HEK293T (cell line): ENCODE measurements around the gene RASD2.

Experiments
- ARNT ChIP-seq: fragments of 450-650 bp; IDR thresholded peaks from 2 replicates; pipeline ENCODE4 v1.6.1; 2017; ENCODE audit warnings: mild to moderate bottlenecking
- BHLHE40 ChIP-seq: fragments of 450-650 bp; IDR thresholded peaks from 2 replicates; pipeline ENCODE4 v1.6.1; 2016; ENCODE audit warnings: mild to moderate bottlenecking, moderate library complexity, borderline replicate concordance
- ELF4 ChIP-seq: fragments of 450-650 bp; IDR thresholded peaks from 2 replicates; pipeline ENCODE4 v1.6.1; 2017; ENCODE audit warnings: antibody characterized with exemption
- FOXK2 ChIP-seq: fragments of 450-650 bp; IDR thresholded peaks from 2 replicates; pipeline ENCODE4 v1.6.1; 2016; ENCODE audit warnings: mild to moderate bottlenecking
- FOXM1 ChIP-seq: fragments of 450-650 bp; IDR thresholded peaks from 2 replicates; pipeline ENCODE4 v1.6.1; 2017; ENCODE audit warnings: mild to moderate bottlenecking, borderline replicate concordance
- LEF1 ChIP-seq: fragments of 450-650 bp; IDR thresholded peaks from 2 replicates; pipeline ENCODE4 v1.6.1; 2017; ENCODE audit warnings: mild to moderate bottlenecking, borderline replicate concordance
- NFRKB ChIP-seq: fragments of 450-650 bp; IDR thresholded peaks from 2 replicates; pipeline ENCODE4 v1.6.1; 2016; ENCODE audit warnings: mild to moderate bottlenecking, moderate library complexity
- SP1 ChIP-seq: fragments of 450-650 bp; IDR thresholded peaks from 2 replicates; pipeline ENCODE4 v1.6.1; 2017
- SUZ12 ChIP-seq: fragments of 450-650 bp; IDR thresholded peaks from 2 replicates; pipeline ENCODE4 v1.6.1; 2016; ENCODE audit warnings: mild to moderate bottlenecking

DNA sequence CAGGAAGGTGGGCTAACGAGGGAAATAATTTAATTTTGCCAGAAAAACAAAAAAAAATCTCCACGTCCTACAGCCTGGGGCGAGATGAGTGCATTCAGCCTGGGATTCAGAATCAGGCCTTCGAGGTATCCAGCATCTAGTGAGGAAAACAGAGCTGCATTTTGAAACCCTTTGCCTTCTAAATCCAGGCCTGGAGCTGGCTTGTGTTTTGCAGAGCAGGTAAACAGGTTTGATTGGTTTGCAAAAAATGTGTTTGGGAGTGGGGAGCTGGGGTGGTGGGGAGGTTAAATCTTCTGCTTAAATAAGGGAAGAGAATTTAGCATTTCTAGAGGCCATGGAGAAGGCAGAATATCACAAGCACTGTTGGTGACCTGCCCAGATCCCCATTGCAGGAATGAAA lies 29.7 kb upstream of the RASD2 start:
- TF ChIP-seq SP1 (no peak), NFRKB (no peak), FOXK2 (no peak), SUZ12 (no peak), FOXM1 (no peak), ARNT (no peak), BHLHE40 (no peak), LEF1 (no peak), ELF4 (no peak)
